Fibroblast of the conjunctiva (primary cell): ENCODE measurements around the gene NEU4.
"Not testable (repeated sequence)": the region's sequence is repeated elsewhere in the genome, so short reads cannot be mapped to it uniquely, and the experiment has no call there.

Experiments
- DNase-seq: peaks from one replicate; pipeline ENCODE4 v3.0.0-alpha.2; 2010; ENCODE audit warnings: low read depth

NEU4 gene

GRCh38 chr2:241813644-241814392, 4.8 kb downstream of the NEU4 start:
- DNase-seq = no peak

- DNase-seq = no peak
These were observed 5.3 kb downstream of the NEU4 start for GRCh38 chr2:241814393-241814642.

- no peak for DNase-seq
These were observed 5.9 kb downstream of the NEU4 start for GRCh38 chr2:241814643-241815476.

- no peak for DNase-seq
These were observed 6.8 kb downstream of the NEU4 start for GRCh38 chr2:241815477-241816430.

- no peak for DNase-seq
These were observed 7.6 kb downstream of the NEU4 start for GRCh38 chr2:241816431-241817121.

GRCh38 chr2:241817126-241817820, 8.3 kb downstream of the NEU4 start:
- DNase-seq = no peak

- not testable (repeated sequence) for DNase-seq
These were observed 8.8 kb downstream of the NEU4 start for GRCh38 chr2:241817821-241818215.

GRCh38 chr2:241818229-241818942, 9.4 kb downstream of the NEU4 start:
- DNase-seq = no peak

- DNase-seq = no peak
These were observed 9.9 kb downstream of the NEU4 start for GRCh38 chr2:241818943-241819270.

- DNase-seq = not testable (repeated sequence)
These were observed 11.1 kb downstream of the NEU4 start for GRCh38 chr2:241819947-241820624.

GRCh38 chr2:241820625-241821384, 11.8 kb downstream of the NEU4 start:
- DNase-seq = no peak

GRCh38 chr2:241821460-241822263, 12.7 kb downstream of the NEU4 start:
- no peak for DNase-seq

GRCh38 chr2:241822264-241822623, 13.3 kb downstream of the NEU4 start:
- DNase-seq = no peak

- DNase-seq = not testable (repeated sequence)
These were observed 14.8 kb downstream of the NEU4 start for GRCh38 chr2:241823531-241824437.

- no peak for DNase-seq
These were observed 18.4 kb downstream of the NEU4 start for GRCh38 chr2:241827394-241827793.

- DNase-seq = peak; percentile 22
These were observed 24.2 kb downstream of the NEU4 start for GRCh38 chr2:241833101-241833663.
